GM20000 (cell line): ENCODE data around the gene PLK4.

Experiments used
- DNase-seq: peaks from one replicate; pipeline ENCODE4 v3.0.0; 2012; ENCODE audit warnings: low spot score
- TF ChIP-seq, protein P1 (sequence below): IDR thresholded peaks from 2 replicates; pipeline ENCODE4 v1.5.1; 2012; ENCODE audit warnings: mild to moderate bottlenecking, control low read depth; ENCODE audit errors: extremely low read depth, missing control alignments

PLK4 gene

GRCh38 chr4:127880763-127881562 lies at the start of gene PLK4:
TSS of gene PLK4 (plus strand) at chr4:127880893. CDS start at chr4:127881135, 242 bp downstream.
- DNase-seq, result peak; percentile 91
- TF ChIP-seq, protein P1, sequence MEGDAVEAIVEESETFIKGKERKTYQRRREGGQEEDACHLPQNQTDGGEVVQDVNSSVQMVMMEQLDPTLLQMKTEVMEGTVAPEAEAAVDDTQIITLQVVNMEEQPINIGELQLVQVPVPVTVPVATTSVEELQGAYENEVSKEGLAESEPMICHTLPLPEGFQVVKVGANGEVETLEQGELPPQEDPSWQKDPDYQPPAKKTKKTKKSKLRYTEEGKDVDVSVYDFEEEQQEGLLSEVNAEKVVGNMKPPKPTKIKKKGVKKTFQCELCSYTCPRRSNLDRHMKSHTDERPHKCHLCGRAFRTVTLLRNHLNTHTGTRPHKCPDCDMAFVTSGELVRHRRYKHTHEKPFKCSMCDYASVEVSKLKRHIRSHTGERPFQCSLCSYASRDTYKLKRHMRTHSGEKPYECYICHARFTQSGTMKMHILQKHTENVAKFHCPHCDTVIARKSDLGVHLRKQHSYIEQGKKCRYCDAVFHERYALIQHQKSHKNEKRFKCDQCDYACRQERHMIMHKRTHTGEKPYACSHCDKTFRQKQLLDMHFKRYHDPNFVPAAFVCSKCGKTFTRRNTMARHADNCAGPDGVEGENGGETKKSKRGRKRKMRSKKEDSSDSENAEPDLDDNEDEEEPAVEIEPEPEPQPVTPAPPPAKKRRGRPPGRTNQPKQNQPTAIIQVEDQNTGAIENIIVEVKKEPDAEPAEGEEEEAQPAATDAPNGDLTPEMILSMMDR, result no peak

DNA sequence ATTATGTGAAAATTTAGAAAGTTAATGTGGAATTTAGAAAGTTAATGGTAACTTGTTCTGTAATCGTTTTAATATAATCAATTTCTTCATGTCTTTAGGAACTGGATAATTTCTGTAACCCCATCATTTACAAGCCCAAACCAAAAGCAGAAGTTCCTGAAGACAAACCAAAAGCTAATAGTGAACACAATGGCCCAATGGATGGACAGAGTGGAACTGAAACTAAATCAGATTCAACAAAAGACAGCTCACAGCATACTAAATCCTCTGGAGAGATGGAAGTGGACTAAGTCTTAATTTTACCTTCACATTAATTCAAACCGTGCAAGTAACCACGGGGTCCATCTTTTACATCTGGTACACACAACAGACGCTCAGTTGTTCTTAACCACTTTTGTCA lies 48.1 kb upstream of the PLK4 start:
- TF ChIP-seq, protein P1, result no peak
- peak; percentile 36 for DNase-seq

- DNase-seq, result no peak
- TF ChIP-seq, protein P1, result no peak
Observed at GRCh38 chr4:127843704-127844600, 36.7 kb upstream of the PLK4 start.

- no peak for DNase-seq
- TF ChIP-seq, protein P1, result no peak
Observed at GRCh38 chr4:127844601-127845116, 36.0 kb upstream of the PLK4 start.

- DNase-seq, result no peak
- TF ChIP-seq, protein P1, result no peak
Observed at GRCh38 chr4:127846061-127846460, 34.6 kb upstream of the PLK4 start.

GRCh38 chr4:127846765-127847164 lies 33.9 kb upstream of the PLK4 start:
- TF ChIP-seq, protein P1, result no peak
- DNase-seq, result no peak
